SH-SY5Y (cell line): Measurements from ENCODE around the gene MICU2.

Experiments used
- GATA2 ChIP-seq: IDR thresholded peaks from 2 replicates; pipeline ENCODE4 v1.6.1; 2011; ENCODE audit warnings: mild to moderate bottlenecking, low read depth, low read length
- GATA3 ChIP-seq: IDR thresholded peaks from 2 replicates; pipeline ENCODE4 v1.6.1; 2011; ENCODE audit warnings: low read depth, mild to moderate bottlenecking, low read length, moderate library complexity

- no peak for TF ChIP-seq GATA2
- TF ChIP-seq GATA3, result no peak
Observed at GRCh38 chr13:21483748-21484147, 120.2 kb downstream of the MICU2 start.
